Measurements from ENCODE around the gene PTPRCAP.

GRCh38 chr11:67486481-67487195 is 49.2 kb upstream of the PTPRCAP start:
- TF ChIP-seq CREB1 (IDR thresholded peaks at IDR 0.05; ENCODE audit: low read depth) (no peak), RAD21 (IDR thresholded peaks at IDR 0.05; ENCODE audit: low read depth) (no peak)
